K562 (cell line): Measurements from ENCODE around the gene FSIP2. TPM values are rescaled to one million over a fixed set of nuclear protein-coding genes. Genes with fewer than 3 reads are reported as not detected.

Experiments used
- ATAC-seq: fragments of 200-7000 bp; cut with Tn5 transposase; 3 replicates; pipeline ENCODE4 v1.9.1; 2020; ENCODE audit warnings: moderate library complexity
- BruUV-seq: library from RNA; stranded (reverse); fragments of 400-500 nt; replicated peaks from 2 replicates; lab custom pipeline; 2021; lab: Mats Ljungman, UMichigan
- CTCF ChIA-PET: fragments of 300-600 bp; formaldehyde crosslinking; extraction: SDS; loops from one replicate; lab custom pipeline; 2021; ENCODE audit warnings: low intra/inter-chr PET ratio; lab: Yijun Ruan, JAX
- POLR2A ChIA-PET: fragments of 300-600, 350-650 bp; sonication (Branson Sonifier 250); formaldehyde crosslinking; extraction: SDS; loops from one replicate; lab custom pipeline; 2021; ENCODE audit warnings: antibody characterized with exemption, inconsistent platforms; lab: Yijun Ruan, JAX
- DNase-seq, 4 experiments: peaks; one replicate each; pipeline versions ENCODE4 v3.0.0 to v3.0.0-alpha.2; 2011 to 2018; ENCODE audit warnings: low spot score in 3 of 4, mixed read lengths in 3 of 4; ENCODE audit errors: extremely low read depth in 1 of 4
- FAIRE-seq: peaks from 2 replicates; lab custom pipeline; 2011; peaks lifted over from hg19 to GRCh38; lab: Jason Lieb, UNC
- H2AFZ ChIP-seq: 2 replicates; pipeline ENCODE4 v1.6.0; 2011; ENCODE audit warnings: low read depth, low read length, control low read depth, inconsistent platforms
- H3K27ac ChIP-seq: fragments of 200-600 bp; 3 replicates; pipeline ENCODE4 v1.8.0; 2011; ENCODE audit warnings: low read depth, mild to moderate bottlenecking, control low read depth, inconsistent platforms, low read length, moderate library complexity, mixed read lengths; ENCODE audit errors: extremely low read depth
- H3K27me3 ChIP-seq, 2 experiments: fragments of 300-600 bp in 1 of 2; 2 replicates in 1 of 2; 3 replicates in 1 of 2; pipeline versions ENCODE4 v1.6.0 to v1.8.0; 2011; ENCODE audit warnings: inconsistent platforms in 2 of 2, low read length in 2 of 2, mild to moderate bottlenecking in 1 of 2, mixed read lengths in 1 of 2, moderate library complexity in 1 of 2; ENCODE audit not compliant: control insufficient read depth in 2 of 2, insufficient read depth in 2 of 2
- H3K36me3 ChIP-seq: fragments of 300-600 bp; 3 replicates; pipeline ENCODE4 v1.8.0; 2011; ENCODE audit warnings: mild to moderate bottlenecking, low read length, inconsistent platforms; ENCODE audit not compliant: control insufficient read depth, insufficient read depth
- H3K4me1 ChIP-seq, 2 experiments: fragments of 200-600 bp in 1 of 2; replicated peaks in 1 of 2; 2 replicates in 1 of 2; 3 replicates in 1 of 2; pipeline versions ENCODE4 v1.5.1 to v1.8.0; 2011; ENCODE audit warnings: inconsistent platforms in 2 of 2, low read length in 2 of 2, mild to moderate bottlenecking in 1 of 2, mixed read lengths in 1 of 2, moderate library complexity in 1 of 2; ENCODE audit not compliant: control insufficient read depth in 2 of 2, insufficient read depth in 2 of 2
- H3K4me2 ChIP-seq: 2 replicates; pipeline ENCODE4 v1.6.1; 2011; ENCODE audit warnings: low read length, control low read depth, inconsistent platforms, mixed read lengths; ENCODE audit not compliant: insufficient read depth
- H3K4me3 ChIP-seq: fragments of 200-600 bp; sonication (generic), shearing (Covaris generic); 2 replicates; pipeline ENCODE4 v1.5.1; 2016; ENCODE audit warnings: control low read depth, inconsistent platforms
- H3K79me2 ChIP-seq: fragments of 200-600 bp; 3 replicates; pipeline ENCODE4 v1.8.0; 2011; ENCODE audit warnings: low read length, inconsistent platforms; ENCODE audit not compliant: control insufficient read depth, insufficient read depth
- H3K9ac ChIP-seq, 2 experiments: 2 replicates each; pipeline versions ENCODE4 v1.6.0 to v1.6.1; 2011; ENCODE audit warnings: low read depth in 2 of 2, low read length in 2 of 2, control low read depth in 1 of 2, inconsistent platforms in 1 of 2, mild to moderate bottlenecking in 1 of 2, mixed read lengths in 1 of 2; ENCODE audit not compliant: insufficient read depth in 1 of 2
- H3K9me1 ChIP-seq: one replicate; pipeline ENCODE4 v1.6.0; 2011; ENCODE audit warnings: inconsistent platforms, mild to moderate bottlenecking, low read length, moderate library complexity; ENCODE audit not compliant: control insufficient read depth, insufficient read depth
- H3K9me3 ChIP-seq: replicated peaks from 2 replicates; pipeline ENCODE4 v1.5.1; 2011; ENCODE audit warnings: low read depth, low read length, inconsistent platforms; ENCODE audit not compliant: control insufficient read depth, insufficient read depth
- H4K20me1 ChIP-seq: replicated peaks from 2 replicates; pipeline ENCODE4 v1.6.1; 2011; ENCODE audit warnings: low read length, inconsistent platforms, mixed read lengths; ENCODE audit not compliant: control insufficient read depth, insufficient read depth
- EHMT2 ChIP-seq: fragments of 450-650 bp; IDR thresholded peaks from 2 replicates; pipeline ENCODE4 v1.6.1; 2018; ENCODE audit warnings: antibody characterized with exemption
- MAZ ChIP-seq, 2 experiments: fragments of 450-650 bp in 1 of 2; sonication (generic) in 1 of 2; formaldehyde crosslinking; IDR thresholded peaks in 1 of 2; conservative IDR thresholded peaks in 1 of 2; 2 replicates each; pipeline versions ENCODE4 v1.4.0 to v1.5.0; 2020; ENCODE audit warnings: mild to moderate bottlenecking in 1 of 2, missing genetic modification reagents in 1 of 2
- MCM2 ChIP-seq: fragments of 450-650 bp; IDR thresholded peaks from 2 replicates; pipeline ENCODE4 v1.6.1; 2017; ENCODE audit warnings: low read depth, mild to moderate bottlenecking
- TAF15 ChIP-seq: fragments of 200-400 bp; formaldehyde crosslinking; IDR thresholded peaks from 2 replicates; pipeline ENCODE4 v1.6.1; 2017; ENCODE audit warnings: mild to moderate bottlenecking, low read depth, low read length, moderate library complexity
- ZBED1 ChIP-seq: IDR thresholded peaks from 2 replicates; pipeline ENCODE4 v1.6.1; 2014
- ZKSCAN1 ChIP-seq: fragments of 150-350 bp; IDR thresholded peaks from 2 replicates; pipeline ENCODE4 v1.6.1; 2016; ENCODE audit warnings: low read depth, low read length
- ZNF124 ChIP-seq: sonication (generic); formaldehyde crosslinking; IDR thresholded peaks from 2 replicates; pipeline ENCODE4 v1.8.1; 2022; ENCODE audit warnings: missing genetic modification reagents
- ZNF197 ChIP-seq: fragments of 200-800 bp; sonication (Bioruptor generic); IDR thresholded peaks from 2 replicates; pipeline ENCODE4 v1.6.1; 2016; ENCODE audit warnings: low read depth, missing genetic modification characterization, missing compliant biosample characterization
- ZNF696 ChIP-seq: fragments of 250-450 bp; sonication (Bioruptor Pico); conservative IDR thresholded peaks from 2 replicates; pipeline ENCODE4 v1.4.0; 2020; ENCODE audit warnings: mild to moderate bottlenecking, moderate library complexity
- WGBS: fragments of 100-300 bp; shearing (Covaris generic); methylation state at CpG from one replicate; pipeline ENCODE4 v1.1.6; 2016; ENCODE audit warnings: low coverage, mixed read lengths; ENCODE audit not compliant: insufficient coverage; ENCODE audit errors: missing lambda C conversion rate; 5-methylcytosine and 5-hydroxymethylcytosine counted together
- in situ Hi-C: fragments of 300-500 bp; cut with MboI; formaldehyde crosslinking; loops from 4 replicates; pipeline ENCODE4 v1.15.0; 2018; ENCODE audit warnings: inconsistent platforms, mixed read lengths
- intact Hi-C: fragments of 100-400 bp; cut with micrococcal nuclease; formaldehyde crosslinking; loops from 2 replicates; pipeline ENCODE4 v1.14.2; 2022
- polyA plus RNA-seq, 8 experiments: library from polyadenylated mRNA; depleted of rRNA in 4 of 8; stranded (reverse) in 5 of 8; unstranded in 3 of 8; fragments of >200 nt; fragmentation: Nextera tagmentation in 2 of 8; fragmentation: Illumina TruSeq in 1 of 8; extraction: Ambion mirVana in 2 of 8; extraction: Trizol in 1 of 8; gene quantifications; 2 replicates each; pipeline versions ENCODE4 v1.2.1 to v1.2.3, GENCODE V29; 2011 to 2014; ENCODE audit warnings: inconsistent platforms in 1 of 8, missing spikeins in 1 of 8
- total RNA-seq, 7 experiments: library from RNA; depleted of rRNA in 6 of 7; stranded (reverse); fragments of >200 nt in 6 of 7; fragmentation: Illumina TruSeq in 2 of 7; extraction: Trizol in 2 of 7; gene quantifications; 2 replicates each; pipeline versions ENCODE4 v1.2.1 to v1.2.3, GENCODE V29; 2011 to 2021; ENCODE audit warnings: low replicate concordance in 1 of 7
- TF ChIP-seq, protein P1 (sequence below), 2 experiments: fragments of 450-650 bp; conservative IDR thresholded peaks; 2 replicates each; pipeline ENCODE4 v1.6.1; 2017; ENCODE audit warnings: mild to moderate bottlenecking in 2 of 2, moderate library complexity in 2 of 2
- TF ChIP-seq, protein P2 (sequence below): sonication (generic); formaldehyde crosslinking; IDR thresholded peaks from 2 replicates; pipeline ENCODE4 v1.8.0; 2022; ENCODE audit warnings: mild to moderate bottlenecking, missing genetic modification reagents
- TF ChIP-seq, protein P3 (sequence below): fragments of 250-450 bp; sonication (Bioruptor Pico); IDR thresholded peaks from 2 replicates; pipeline ENCODE4 v1.5.0; 2021; ENCODE audit warnings: mild to moderate bottlenecking, moderate library complexity
- TF ChIP-seq, protein P4 (sequence below): conservative IDR thresholded peaks from 2 replicates; pipeline ENCODE4 v1.6.1; 2011; ENCODE audit warnings: low read depth, mild to moderate bottlenecking, low read length; ENCODE audit not compliant: control insufficient read depth

FSIP2 gene
- total and polyA plus RNA-seq, 9 of the 15 experiments (the other 6 are each of a cell fraction or from before 2014, with no cell fraction given) = 0.01 to 0.04 TPM; not detected in 7

DNA sequence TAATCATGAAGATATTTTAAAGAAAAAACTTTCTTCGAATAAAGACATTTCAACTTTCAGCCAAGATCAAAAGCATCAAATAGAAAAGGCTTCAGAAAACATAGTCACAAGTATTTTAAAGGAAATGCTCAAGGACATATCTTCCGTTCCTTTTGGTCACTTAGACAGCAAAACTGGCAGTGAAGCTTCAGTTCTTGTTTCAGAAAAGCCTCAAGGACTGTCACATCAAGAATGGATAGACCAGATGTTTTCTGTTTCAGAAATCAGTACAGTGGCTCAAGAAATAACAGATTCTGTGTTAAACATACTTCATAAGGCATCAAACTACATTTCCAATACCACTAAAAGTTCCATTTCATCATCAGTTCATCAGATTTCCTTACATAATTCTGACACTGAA, 51.8 kb downstream of the FSIP2 start:
- ATAC-seq (no peak), DNase-seq (no peak), FAIRE-seq (no peak)
- Histone ChIP-seq H3K4me3 (no peak overlapping the region), H4K20me1 (no peaks in the 10 kb centered on the region), H3K27me3 (no peaks in the 10 kb centered on the region), H3K9ac (no peak overlapping the region), H3K27ac (no peak overlapping the region), H3K36me3 (no peaks in the 10 kb centered on the region), H3K4me2 (no peak overlapping the region), H3K9me1 (no peaks in the 10 kb centered on the region), H3K79me2 (no peaks in the 10 kb centered on the region), H2AFZ (no peak overlapping the region), H3K9me3 (no peaks in the 10 kb centered on the region), H3K4me1 (no peaks in the 10 kb centered on the region)
- TF ChIP-seq ZKSCAN1 (no peak), ZBED1 (no peak), MAZ (CRISPR knock-in tag; conservative IDR thresholded peaks at IDR 0.05 in 1 of 2, IDR thresholded peaks at IDR 0.05 in 1 of 2) (no peak), EHMT2 (no peak), ZNF696 (CRISPR knock-in tag) (no peak), ZNF124 (CRISPR knock-in tag) (no peak), TAF15 (no peak), MCM2 (no peak), ZNF197 (CRISPR knock-in tag) (no peak)
- TF ChIP-seq, protein P1, sequence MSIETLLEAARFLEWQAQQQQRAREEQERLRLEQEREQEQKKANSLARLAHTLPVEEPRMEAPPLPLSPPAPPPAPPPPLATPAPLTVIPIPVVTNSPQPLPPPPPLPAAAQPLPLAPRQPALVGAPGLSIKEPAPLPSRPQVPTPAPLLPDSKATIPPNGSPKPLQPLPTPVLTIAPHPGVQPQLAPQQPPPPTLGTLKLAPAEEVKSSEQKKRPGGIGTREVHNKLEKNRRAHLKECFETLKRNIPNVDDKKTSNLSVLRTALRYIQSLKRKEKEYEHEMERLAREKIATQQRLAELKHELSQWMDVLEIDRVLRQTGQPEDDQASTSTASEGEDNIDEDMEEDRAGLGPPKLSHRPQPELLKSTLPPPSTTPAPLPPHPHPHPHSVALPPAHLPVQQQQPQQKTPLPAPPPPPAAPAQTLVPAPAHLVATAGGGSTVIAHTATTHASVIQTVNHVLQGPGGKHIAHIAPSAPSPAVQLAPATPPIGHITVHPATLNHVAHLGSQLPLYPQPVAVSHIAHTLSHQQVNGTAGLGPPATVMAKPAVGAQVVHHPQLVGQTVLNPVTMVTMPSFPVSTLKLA (conservative IDR thresholded peaks at IDR 0.05) = no peak
- TF ChIP-seq, protein P2, sequence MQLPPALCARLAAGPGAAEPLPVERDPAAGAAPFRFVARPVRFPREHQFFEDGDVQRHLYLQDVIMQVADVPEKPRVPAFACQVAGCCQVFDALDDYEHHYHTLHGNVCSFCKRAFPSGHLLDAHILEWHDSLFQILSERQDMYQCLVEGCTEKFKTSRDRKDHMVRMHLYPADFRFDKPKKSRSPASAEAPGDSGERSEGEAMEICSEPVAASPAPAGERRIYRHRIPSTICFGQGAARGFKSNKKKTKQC (CRISPR knock-in tag) = no peak
- TF ChIP-seq, protein P3, sequence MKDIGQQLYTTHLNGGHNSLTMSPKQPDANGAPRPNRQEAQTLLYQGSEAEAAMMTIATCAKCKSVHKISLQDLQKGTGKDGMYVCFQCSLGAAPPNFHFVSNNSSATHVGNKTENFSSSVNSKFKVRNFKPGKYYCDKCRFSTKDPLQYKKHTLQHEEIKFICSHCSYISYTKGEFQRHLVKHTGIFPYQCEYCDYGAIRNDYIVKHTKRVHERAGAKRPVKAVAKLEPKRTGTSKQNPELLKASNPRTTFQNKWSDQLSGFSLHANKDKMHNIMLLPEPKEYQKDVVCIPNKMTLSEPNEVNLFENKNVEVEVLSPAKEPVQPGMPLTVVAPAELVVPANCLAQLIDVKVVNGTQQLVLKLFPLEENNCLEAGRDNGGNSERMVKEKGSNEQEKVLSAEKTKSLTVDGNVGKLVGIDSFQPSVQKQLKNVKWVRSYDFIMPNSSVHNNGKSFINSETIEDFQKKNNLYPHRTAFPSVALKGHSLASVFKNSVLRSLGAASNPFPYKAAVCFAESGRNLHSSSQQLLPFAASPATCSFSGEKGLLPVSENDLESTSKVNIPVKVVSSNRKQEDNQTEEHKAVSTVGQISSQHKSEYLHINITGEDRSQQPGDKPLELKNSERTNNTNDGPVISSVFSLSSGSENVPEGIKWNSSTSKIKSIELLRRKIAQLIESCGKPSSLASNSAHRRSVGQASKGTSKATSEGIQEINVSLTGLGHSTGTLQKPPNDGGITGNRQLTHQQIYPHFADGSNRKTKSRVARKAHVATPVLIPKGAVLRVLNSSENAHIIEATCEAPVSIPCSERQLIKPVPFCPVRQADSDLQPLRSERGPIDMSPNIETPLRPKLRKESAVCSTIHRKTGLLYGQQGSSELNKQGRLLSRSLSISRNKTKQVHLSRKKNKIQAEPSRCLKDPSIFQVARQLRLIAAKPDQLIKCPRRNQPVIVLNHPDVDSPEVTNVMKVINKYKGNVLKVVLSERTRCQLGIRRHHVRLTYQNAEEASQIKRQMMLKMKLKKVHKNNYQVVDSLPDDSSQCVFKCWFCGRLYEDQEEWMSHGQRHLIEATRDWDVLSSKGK (CRISPR knock-in tag) = no peak
- TF ChIP-seq, protein P4, sequence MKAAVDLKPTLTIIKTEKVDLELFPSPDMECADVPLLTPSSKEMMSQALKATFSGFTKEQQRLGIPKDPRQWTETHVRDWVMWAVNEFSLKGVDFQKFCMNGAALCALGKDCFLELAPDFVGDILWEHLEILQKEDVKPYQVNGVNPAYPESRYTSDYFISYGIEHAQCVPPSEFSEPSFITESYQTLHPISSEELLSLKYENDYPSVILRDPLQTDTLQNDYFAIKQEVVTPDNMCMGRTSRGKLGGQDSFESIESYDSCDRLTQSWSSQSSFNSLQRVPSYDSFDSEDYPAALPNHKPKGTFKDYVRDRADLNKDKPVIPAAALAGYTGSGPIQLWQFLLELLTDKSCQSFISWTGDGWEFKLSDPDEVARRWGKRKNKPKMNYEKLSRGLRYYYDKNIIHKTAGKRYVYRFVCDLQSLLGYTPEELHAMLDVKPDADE = no peak
- POLR2A ChIA-PET = no interaction called here
- WGBS = 3% methylated on average over 2 of the region's 2 CpGs
- no TSS peak for BruUV-seq
- in situ Hi-C loops (no loop called here), intact Hi-C loops (no loop called here)
- CTCF ChIA-PET = no interaction called here
